GM18907 (cell line): Measurements from ENCODE around the gene CHMP6.

Experiments
- ATAC-seq: cut with Tn5 transposase; IDR thresholded peaks from one replicate; pipeline ENCODE4 v1.9.1; 2021; ENCODE audit warnings: mild to moderate bottlenecking, moderate library complexity; ENCODE audit not compliant: unreplicated experiment

Gene CHMP6

DNA sequence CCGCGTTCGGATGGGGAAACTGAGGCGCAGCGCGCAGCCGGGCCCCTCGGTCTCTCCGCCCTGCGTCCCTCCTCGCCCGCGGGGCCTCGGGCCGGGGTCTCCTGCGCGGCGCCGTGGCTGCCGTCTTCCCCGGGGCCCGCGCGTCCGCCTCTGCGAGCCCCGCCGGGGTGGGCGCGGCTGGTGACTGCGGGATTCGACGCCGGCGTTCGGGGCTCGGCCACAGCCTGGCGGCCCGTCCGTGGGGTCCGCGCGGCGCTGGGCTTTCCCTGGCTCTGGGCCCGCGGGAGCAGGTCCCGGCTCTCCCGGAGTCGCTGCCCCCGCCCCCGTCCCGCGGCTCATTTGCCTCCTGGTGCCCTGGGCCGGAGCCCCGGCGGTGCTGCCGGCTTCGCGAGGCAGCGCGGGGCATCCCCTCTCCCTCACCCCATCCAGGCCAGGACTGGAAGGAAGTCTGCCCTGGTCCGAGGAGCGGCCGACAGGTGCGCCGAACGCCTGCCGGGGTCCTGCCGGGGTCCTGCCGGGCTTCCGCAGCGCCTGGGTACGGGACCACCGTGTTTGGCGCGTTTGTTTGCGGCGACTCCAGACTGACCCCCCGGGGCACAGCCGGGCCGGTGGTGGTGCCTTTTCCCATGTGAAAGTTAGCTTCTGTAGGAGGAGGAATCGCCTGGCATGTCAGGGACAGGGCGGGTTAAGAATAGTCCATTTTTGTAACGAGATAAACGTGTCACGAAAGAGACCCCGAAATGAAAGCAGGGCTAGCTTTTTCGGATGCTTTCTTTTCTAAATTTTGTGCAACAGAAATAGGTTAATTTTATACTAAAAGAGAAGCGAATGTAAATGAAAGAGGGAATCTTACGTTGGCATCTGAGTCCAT, 671 bp downstream of the CHMP6 start:
- peak; percentile 25 for ATAC-seq

GRCh38 chr17:80992948-80993624, 1.4 kb downstream of the CHMP6 start:
- no peak for ATAC-seq

DNA sequence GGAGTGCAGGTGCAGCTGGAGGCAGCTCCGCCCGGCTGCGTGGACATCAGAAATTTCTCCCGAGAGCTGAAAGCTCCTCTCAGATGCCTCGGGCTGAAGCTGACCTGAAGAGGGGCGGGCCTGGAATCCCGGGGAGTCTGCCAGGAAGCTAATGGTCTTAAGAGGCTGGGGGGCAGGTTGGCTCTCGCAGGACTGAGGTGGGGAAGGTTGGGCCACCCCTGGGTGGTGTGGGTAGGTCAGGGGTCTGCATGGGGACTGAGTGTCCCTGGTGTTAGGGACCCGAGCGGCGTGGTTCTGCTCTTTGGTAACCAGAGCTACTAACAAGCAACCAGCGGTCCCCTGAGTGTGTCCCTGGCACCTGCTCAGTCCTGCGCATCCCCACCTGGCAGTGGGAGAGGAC, 3.5 kb downstream of the CHMP6 start:
- ATAC-seq = no peak

DNA sequence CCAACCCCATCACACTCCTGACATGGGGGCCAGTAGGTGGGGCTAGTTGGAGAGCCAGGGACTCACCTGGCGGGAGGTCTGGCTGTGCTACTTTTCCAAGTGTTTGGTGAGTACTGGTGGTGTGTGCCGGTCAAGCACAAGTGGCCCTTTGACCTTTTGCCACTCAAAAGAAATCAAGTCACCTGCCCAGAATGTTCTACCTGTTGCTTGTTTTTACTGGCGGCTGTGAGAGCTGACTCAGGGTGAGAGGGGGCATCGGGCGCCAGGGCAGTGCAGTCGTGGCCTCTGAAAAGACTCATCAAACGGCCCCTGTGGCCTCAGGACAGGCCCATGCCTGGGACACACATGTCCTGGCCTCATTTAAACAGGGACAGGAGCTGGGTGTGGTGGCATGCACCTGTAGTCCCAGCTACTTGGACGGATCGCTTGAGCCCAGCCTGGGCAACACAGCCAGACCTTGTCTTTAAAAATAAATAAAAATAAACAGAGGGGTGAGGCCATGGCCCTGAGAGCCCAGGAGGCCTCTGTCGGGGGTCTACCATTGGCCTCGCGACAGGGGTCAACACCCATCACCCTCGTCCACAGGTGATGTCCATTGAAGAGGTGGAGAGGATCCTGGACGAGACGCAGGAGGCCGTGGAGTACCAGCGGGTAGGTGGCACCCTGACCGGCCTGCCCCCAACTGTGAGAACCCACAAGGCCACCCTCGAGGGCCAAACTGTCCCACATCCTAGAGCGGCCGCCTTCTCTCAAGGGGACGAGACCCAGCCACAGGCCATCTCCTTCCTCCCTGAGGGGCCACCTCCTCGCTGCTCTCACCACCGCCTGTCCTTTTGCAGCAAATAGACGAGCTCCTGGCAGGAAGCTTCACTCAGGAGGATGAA, 5.0 kb downstream of the CHMP6 start:
- no peak for ATAC-seq

GRCh38 chr17:80997424-80998117, 5.9 kb downstream of the CHMP6 start:
- ATAC-seq = no peak

DNA sequence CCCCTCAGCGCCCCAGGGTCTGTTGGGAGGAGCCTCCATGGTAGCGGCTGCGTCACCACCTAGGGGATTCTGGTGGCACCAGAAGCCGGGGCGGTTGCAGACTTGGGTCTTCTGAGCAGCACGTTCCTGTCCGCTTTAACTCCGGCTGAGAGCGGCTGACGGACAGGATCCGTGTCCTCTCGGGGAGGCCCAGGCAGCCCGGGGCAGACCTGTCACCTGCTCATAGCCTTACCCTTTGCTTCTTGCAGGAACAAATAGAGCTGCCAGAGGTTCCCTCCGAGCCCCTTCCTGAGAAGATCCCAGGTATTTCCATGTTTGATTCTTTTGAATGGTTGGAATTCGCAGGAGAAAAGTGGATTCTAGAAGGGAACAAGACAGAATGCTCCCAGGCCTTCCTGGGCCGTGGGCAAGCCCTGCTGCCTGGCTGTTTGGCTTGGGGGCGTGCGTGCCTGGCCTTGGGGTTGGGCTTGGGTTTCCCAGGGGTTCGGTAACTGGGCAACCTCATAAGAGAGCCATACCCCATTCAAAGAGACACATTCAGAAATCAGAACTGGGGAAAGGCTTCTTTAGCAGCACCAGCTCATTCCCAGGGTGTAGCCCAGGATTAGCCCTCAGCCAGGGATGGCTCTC, 6.6 kb downstream of the CHMP6 start:
- ATAC-seq = no peak

GRCh38 chr17:80998748-80999535, 7.3 kb downstream of the CHMP6 start:
- no peak for ATAC-seq

- ATAC-seq = no peak
Measured at GRCh38 chr17:80999536-81000333, 8.1 kb downstream of the CHMP6 start.

DNA sequence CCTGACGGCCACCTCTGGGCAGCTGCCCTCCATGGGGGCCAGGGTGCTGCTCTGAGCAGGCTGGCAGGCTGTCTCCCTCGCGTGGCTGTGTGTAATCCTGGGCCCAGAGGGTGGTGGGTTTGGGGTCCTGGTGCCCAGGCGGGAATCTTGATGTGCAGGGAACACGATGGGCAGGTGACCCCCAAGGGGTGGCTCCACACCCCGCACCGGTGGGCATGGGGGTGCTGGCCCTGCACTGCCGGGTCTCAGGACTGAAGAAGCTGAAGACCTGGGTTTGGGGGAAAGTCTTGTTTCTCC, 8.6 kb downstream of the CHMP6 start:
- no peak for ATAC-seq

GRCh38 chr17:81000631-81001357, 9.2 kb downstream of the CHMP6 start:
- ATAC-seq = no peak

GRCh38 chr17:81002013-81002384, 10.4 kb downstream of the CHMP6 start:
- no peak for ATAC-seq

DNA sequence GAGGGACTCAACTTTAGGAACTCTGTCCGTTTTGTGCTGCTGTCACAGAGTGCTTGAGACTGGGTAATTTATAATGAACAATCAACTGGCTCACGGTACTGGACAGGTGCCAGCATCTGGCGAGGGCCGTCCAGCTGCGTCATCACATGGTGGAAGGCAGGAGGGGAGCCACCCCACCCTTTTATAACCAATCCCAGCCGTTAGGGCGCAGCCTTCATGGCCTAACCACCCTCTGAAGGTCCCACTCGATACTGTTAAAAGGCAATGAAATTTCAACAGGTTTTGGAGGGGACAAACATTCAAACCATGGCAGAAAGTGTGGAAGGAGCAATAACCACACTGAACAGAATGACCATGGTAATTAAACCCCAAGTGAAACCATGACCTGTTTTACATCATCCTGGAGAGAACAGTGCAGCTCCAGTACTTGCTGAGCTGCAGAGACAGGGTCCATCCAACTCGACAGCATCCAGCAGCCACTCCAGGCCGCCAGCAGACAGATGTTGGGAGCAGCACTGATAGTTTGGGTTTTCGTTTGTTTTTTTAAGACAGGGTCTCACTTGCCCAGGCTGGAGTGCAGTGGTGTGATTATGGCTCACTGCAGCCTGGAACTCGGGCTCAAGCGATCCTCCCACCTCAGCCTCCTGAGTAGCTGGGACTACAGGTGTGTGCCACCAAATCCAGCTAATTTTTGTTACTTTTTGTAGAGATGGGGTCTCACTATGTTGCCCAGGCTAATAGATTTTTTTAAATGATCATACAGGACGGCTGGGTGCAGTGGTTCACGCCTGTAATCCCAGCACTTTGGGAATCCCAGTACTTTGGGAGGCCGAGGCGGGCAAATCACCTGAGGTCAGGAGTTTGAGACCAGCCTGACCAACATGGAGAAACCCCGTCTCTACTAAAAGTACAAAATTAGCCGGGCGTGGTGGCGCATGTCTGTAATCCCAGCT, 11.0 kb downstream of the CHMP6 start:
- ATAC-seq = no peak

DNA sequence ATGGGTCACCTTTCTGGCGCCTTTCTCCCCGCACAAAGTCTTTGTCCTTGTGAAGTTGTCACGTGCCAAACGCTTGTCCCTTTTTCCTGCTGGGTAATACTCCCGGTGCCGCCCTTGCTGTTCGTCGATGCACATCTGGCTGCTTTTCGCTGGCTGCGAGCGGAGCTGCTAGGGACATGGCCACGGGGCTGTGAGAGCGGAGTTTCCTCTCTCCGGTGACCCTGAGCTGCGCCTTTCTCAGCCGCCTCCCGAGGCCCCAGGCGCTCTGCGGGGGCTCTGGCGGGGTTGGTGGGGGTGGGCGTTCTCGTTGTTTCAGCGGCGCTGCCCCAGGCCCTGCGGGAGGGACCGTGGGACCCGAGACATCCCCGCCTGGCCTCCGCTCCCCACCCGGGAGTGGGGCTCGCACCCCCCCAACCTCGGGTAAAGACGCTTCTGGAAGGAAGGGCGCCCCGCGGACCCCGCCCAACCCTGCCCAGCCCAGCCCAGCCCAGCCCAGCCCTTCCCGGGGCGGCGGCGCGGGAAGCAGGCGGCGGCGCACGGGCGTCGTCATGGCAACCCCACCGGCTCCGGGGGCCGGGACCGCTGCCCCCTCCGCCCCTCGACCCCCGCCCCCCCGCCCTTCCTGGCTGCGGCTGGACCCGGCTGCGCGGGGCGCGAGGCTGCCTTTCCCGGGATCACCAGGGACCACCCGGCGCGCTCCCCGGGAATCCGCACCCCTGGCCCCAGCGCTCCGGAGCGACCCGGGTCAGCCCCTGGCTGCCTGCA, 12.3 kb downstream of the CHMP6 start:
- no peak for ATAC-seq

DNA sequence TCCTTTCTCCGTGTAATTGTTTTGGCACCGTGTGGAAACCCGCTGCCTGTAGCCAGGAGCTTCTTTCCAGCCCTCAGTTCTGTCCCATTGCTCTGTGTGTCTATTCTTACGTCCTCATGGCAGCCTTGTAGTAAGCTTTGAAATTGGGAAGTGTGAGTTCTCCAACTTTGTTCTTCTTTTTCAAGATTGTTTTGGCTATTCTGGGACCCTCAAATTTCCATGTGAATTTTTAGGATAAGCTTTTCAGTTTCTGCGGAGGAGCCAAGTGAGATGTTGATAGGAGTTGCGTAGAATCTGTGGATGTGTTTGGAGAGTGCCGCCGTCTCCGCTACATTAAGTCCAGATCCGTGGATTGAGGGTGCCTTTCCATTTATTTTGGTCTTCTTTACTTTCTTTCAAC, 15.2 kb downstream of the CHMP6 start:
- ATAC-seq = no peak

- no peak for ATAC-seq
Measured at GRCh38 chr17:81008140-81008539, 16.5 kb downstream of the CHMP6 start.

DNA sequence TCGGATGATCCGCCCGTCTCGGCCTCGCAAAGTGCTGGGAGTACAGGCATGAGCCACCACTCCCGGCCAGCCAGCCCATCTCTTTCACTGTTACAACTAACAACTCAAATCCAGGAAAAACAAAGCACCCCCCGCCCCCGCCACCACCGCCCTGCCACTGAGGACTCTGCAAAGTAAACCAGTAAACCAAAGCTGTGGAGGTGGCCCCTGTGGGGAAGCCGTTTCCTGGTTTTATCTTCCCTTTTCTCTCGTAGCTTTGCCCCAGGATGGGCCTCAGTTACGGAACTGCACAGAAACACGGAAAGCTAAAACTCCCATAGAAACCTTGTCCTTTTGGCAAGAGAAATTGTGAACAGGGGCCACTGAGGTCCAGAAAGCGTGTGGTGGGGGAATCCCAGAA, 17.5 kb downstream of the CHMP6 start:
- no peak for ATAC-seq
